ENCODE measurements around the gene TSHZ2. TPM values are rescaled to one million over a fixed set of nuclear protein-coding genes. Genes with fewer than 3 reads are reported as not detected.

Gene TSHZ2
- total RNA-seq, 1 experiment from 2014 or later: 0.20 TPM

DNA sequence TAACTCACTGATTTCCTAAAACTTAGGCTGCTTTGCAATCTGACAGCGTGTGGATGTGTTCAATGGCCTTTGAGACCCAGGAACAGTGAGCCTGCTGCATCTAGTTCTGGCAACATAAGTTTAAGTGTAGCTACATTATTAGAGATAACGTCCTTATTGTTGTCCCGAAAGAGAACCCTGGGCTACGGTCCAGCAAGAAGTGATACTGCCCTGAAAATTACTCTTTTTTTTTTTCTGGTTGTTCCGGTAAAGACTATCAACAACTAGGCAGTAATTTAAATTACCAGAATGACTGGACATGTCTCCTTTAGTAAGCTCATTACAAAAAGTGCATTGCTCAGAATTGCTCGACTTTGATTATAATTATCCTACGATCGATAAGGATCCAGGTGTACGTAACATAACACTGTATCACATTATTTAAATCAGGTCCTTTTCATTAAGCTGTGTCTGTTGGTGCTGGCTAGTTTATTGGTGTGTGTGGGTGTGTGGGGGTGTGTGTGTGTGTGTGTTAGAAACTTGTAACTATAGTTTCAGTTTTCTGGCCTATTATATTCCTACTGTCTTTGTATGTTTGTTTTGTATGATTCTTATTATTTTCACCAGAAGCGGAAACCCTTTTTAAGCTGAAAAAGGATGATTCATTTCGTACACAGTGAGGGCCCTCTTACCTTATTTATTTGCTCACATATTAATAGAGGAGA lies 3.0 kb downstream of the TSHZ2 start:
- Mint-ChIP-seq H3K27ac (no peak overlapping the region), H3K4me3 (no peak overlapping the region), H3K4me1 (peaks cover 16% of the 10 kb centered on the region), H3K9me3 (no peaks in the 10 kb centered on the region), H3K36me3 (no peaks in the 10 kb centered on the region), H3K27me3 (ENCODE audit: low read depth) (peaks cover 27% of the 10 kb centered on the region)
- CTCF ChIA-PET: no interaction called here
- no peak for ATAC-seq
- TF ChIP-seq ZNF396 (CRISPR knock-in tag; IDR thresholded peaks at IDR 0.05; ENCODE audit: borderline replicate concordance) (no peak), SOX15 (CRISPR knock-in tag; IDR thresholded peaks at IDR 0.05) (no peak), MYBL2 (CRISPR knock-in tag; IDR thresholded peaks at IDR 0.05) (no peak)
- TF ChIP-seq, protein P1, sequence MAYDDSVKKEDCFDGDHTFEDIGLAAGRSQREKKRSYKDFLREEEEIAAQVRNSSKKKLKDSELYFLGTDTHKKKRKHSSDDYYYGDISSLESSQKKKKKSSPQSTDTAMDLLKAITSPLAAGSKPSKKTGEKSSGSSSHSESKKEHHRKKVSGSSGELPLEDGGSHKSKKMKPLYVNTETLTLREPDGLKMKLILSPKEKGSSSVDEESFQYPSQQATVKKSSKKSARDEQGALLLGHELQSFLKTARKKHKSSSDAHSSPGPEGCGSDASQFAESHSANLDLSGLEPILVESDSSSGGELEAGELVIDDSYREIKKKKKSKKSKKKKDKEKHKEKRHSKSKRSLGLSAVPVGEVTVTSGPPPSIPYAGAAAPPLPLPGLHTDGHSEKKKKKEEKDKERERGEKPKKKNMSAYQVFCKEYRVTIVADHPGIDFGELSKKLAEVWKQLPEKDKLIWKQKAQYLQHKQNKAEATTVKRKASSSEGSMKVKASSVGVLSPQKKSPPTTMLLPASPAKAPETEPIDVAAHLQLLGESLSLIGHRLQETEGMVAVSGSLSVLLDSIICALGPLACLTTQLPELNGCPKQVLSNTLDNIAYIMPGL (CRISPR knock-in tag; IDR thresholded peaks at IDR 0.05): no peak
- no peak for DNase-seq (ENCODE audit: low spot score)
- POLR2A ChIA-PET: interaction anchor here (0.6 kb wide), 1 partner anchor 587 kb away, joined by 10 read pairs; no protein-coding TSS in a partner anchor

DNA sequence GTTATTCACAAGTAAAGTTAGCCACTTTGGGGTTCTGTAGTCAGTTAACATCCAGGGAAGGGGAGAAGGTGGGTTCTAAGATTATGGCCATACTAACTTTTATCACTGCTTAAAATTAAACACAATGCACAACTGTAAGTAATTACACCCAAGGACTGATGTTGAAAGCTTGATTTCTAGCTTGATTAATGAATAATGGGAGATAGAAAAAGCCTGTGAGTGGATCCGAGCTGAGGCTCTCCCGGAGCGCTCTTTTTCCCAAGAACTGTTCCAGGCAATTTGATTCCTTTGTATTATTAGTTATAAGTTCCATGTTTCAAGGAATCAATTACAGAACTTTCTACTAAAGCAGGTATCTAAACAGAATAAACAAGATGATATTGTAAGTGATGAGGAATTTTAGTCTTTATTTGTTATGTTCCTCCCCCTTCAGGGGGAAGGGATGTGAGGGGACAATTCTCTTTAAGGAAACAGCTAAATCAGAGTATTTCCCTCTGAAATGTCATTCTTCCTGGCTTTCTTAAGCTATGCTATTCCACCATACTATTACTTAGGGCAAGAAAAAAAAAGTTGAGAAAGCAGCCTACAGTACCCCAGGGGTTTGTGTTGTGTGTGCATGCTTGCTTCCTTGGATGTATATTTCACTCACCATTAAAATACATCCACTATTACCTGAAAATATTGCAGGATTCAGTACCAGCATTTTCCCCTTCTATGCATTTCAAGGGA lies 3.8 kb downstream of the TSHZ2 start:
- no peaks in the 10 kb centered on the region for H3K9me3 Mint-ChIP-seq
- ATAC-seq (no peak), DNase-seq (ENCODE audit: low spot score) (no peak)
- TF ChIP-seq, protein P2, sequence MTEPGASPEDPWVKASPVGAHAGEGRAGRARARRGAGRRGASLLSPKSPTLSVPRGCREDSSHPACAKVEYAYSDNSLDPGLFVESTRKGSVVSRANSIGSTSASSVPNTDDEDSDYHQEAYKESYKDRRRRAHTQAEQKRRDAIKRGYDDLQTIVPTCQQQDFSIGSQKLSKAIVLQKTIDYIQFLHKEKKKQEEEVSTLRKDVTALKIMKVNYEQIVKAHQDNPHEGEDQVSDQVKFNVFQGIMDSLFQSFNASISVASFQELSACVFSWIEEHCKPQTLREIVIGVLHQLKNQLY (CRISPR knock-in tag; IDR thresholded peaks at IDR 0.05): no peak
- TF ChIP-seq TP53 (CRISPR knock-in tag; IDR thresholded peaks at IDR 0.05) (no peak), ZNF671 (CRISPR knock-in tag; IDR thresholded peaks at IDR 0.05) (no peak), SP1 (CRISPR knock-in tag; conservative IDR thresholded peaks at IDR 0.05) (no peak), RELA (CRISPR knock-in tag; IDR thresholded peaks at IDR 0.05; ENCODE audit: borderline replicate concordance) (no peak), EMX1 (CRISPR knock-in tag; IDR thresholded peaks at IDR 0.05) (no peak), TEAD1 (CRISPR knock-in tag; IDR thresholded peaks at IDR 0.05) (no peak), HMGA2 (CRISPR knock-in tag; IDR thresholded peaks at IDR 0.05) (no peak), NR2C2 (CRISPR knock-in tag; IDR thresholded peaks at IDR 0.05) (no peak), ZNF263 (CRISPR knock-in tag; IDR thresholded peaks at IDR 0.05; ENCODE audit: low read depth) (no peak), TCF7 (CRISPR knock-in tag; IDR thresholded peaks at IDR 0.05; ENCODE audit: low read depth) (no peak), JAZF1 (CRISPR knock-in tag; IDR thresholded peaks at IDR 0.05) (no peak), IRF2 (CRISPR knock-in tag; IDR thresholded peaks at IDR 0.05; ENCODE audit: borderline replicate concordance, low read depth) (no peak)
- TF ChIP-seq, protein P3, sequence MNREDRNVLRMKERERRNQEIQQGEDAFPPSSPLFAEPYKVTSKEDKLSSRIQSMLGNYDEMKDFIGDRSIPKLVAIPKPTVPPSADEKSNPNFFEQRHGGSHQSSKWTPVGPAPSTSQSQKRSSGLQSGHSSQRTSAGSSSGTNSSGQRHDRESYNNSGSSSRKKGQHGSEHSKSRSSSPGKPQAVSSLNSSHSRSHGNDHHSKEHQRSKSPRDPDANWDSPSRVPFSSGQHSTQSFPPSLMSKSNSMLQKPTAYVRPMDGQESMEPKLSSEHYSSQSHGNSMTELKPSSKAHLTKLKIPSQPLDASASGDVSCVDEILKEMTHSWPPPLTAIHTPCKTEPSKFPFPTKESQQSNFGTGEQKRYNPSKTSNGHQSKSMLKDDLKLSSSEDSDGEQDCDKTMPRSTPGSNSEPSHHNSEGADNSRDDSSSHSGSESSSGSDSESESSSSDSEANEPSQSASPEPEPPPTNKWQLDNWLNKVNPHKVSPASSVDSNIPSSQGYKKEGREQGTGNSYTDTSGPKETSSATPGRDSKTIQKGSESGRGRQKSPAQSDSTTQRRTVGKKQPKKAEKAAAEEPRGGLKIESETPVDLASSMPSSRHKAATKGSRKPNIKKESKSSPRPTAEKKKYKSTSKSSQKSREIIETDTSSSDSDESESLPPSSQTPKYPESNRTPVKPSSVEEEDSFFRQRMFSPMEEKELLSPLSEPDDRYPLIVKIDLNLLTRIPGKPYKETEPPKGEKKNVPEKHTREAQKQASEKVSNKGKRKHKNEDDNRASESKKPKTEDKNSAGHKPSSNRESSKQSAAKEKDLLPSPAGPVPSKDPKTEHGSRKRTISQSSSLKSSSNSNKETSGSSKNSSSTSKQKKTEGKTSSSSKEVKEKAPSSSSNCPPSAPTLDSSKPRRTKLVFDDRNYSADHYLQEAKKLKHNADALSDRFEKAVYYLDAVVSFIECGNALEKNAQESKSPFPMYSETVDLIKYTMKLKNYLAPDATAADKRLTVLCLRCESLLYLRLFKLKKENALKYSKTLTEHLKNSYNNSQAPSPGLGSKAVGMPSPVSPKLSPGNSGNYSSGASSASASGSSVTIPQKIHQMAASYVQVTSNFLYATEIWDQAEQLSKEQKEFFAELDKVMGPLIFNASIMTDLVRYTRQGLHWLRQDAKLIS (CRISPR knock-in tag; IDR thresholded peaks at IDR 0.05; ENCODE audit: borderline replicate concordance): no peak
- H3K36me3 Mint-ChIP-seq: no peaks in the 10 kb centered on the region
- peaks cover 27% of the 10 kb centered on the region for H3K27me3 Mint-ChIP-seq (ENCODE audit: low read depth)
- no peak overlapping the region for H3K4me3 Mint-ChIP-seq
- ChIA-PET POLR2A (interaction anchor here (0.6 kb wide), 1 partner anchor 586 kb away, joined by 10 read pairs; no protein-coding TSS in a partner anchor), CTCF (no interaction called here)
- peaks cover 16% of the 10 kb centered on the region for H3K4me1 Mint-ChIP-seq
- H3K27ac Mint-ChIP-seq: no peak overlapping the region

All from WTC11 (cell line).